HepG2 (cell line): Measurements from ENCODE around the gene KHK. TPM values are rescaled to one million over a fixed set of nuclear protein-coding genes. Genes with fewer than 3 reads are reported as not detected.

Source experiments
- ARID2 ChIP-seq: sonication (generic); formaldehyde crosslinking; IDR thresholded peaks from 2 replicates; pipeline ENCODE4 v1.8.1; 2022; ENCODE audit warnings: mild to moderate bottlenecking, missing genetic modification reagents, borderline replicate concordance
- ATF1 ChIP-seq: IDR thresholded peaks from 2 replicates; pipeline ENCODE4 v1.6.1; 2016; ENCODE audit warnings: mild to moderate bottlenecking, control low read depth
- HIVEP1 ChIP-seq: sonication (generic); formaldehyde crosslinking; IDR thresholded peaks from 2 replicates; pipeline ENCODE4 v1.4.0; 2020; ENCODE audit warnings: mild to moderate bottlenecking, missing genetic modification reagents
- HMG20B ChIP-seq: conservative IDR thresholded peaks from 2 replicates; pipeline ENCODE4 v1.6.1; 2016; ENCODE audit warnings: missing genetic modification reagents, missing compliant biosample characterization
- HNRNPK ChIP-seq: fragments of 200-400 bp; formaldehyde crosslinking; IDR thresholded peaks from 2 replicates; pipeline ENCODE4 v1.6.1; 2018; ENCODE audit warnings: low read length, low read depth, moderate library complexity, mild to moderate bottlenecking; ENCODE audit not compliant: poor library complexity, severe bottlenecking
- HOXA5 ChIP-seq: sonication (generic); formaldehyde crosslinking; IDR thresholded peaks from 2 replicates; pipeline ENCODE4 v1.4.0; 2020; ENCODE audit warnings: missing genetic modification reagents
- IRX3 ChIP-seq: sonication (generic); formaldehyde crosslinking; IDR thresholded peaks from 2 replicates; pipeline ENCODE4 v1.8.1; 2023; ENCODE audit warnings: mild to moderate bottlenecking, low read depth, missing genetic modification reagents, borderline replicate concordance
- NFE2L2 ChIP-seq: fragments of 150-350 bp; IDR thresholded peaks from 2 replicates; pipeline ENCODE4 v1.6.1; 2014; ENCODE audit warnings: low read length
- REST ChIP-seq, 2 experiments: IDR thresholded peaks; 2 replicates each; pipeline ENCODE4 v1.6.1; 2011 to 2012; ENCODE audit warnings: low read length in 2 of 2, borderline replicate concordance in 1 of 2, low read depth in 1 of 2, mild to moderate bottlenecking in 1 of 2, moderate library complexity in 1 of 2
- SMC3 ChIP-seq: IDR thresholded peaks from 2 replicates; pipeline ENCODE4 v1.6.1; 2011; ENCODE audit warnings: low read length, improper control_type of control experiment
- SOX6 ChIP-seq, 2 experiments: fragments of 450-650 bp in 1 of 2; sonication (generic) in 1 of 2; formaldehyde crosslinking in 1 of 2; IDR thresholded peaks; 2 replicates each; pipeline versions ENCODE4 v1.4.0 to v1.6.1; 2017 to 2020; ENCODE audit warnings: antibody characterized with exemption in 1 of 2, mild to moderate bottlenecking in 1 of 2, missing genetic modification reagents in 1 of 2
- TAF1 ChIP-seq: sonication (generic); formaldehyde crosslinking; IDR thresholded peaks from 2 replicates; pipeline ENCODE4 v1.4.0; 2020; ENCODE audit warnings: missing genetic modification reagents
- ZBTB49 ChIP-seq: sonication (generic); formaldehyde crosslinking; IDR thresholded peaks from 2 replicates; pipeline ENCODE4 v1.4.0; 2020; ENCODE audit warnings: missing genetic modification reagents, borderline replicate concordance
- ZC3H4 ChIP-seq: sonication (generic); formaldehyde crosslinking; IDR thresholded peaks from 2 replicates; pipeline ENCODE4 v1.4.0; 2020; ENCODE audit warnings: missing genetic modification reagents, borderline replicate concordance
- ZIK1 ChIP-seq: sonication (generic); formaldehyde crosslinking; IDR thresholded peaks from 2 replicates; pipeline ENCODE4 v1.5.0; 2020; ENCODE audit warnings: mild to moderate bottlenecking, low read depth, missing genetic modification reagents, borderline replicate concordance
- ZMYM3 ChIP-seq: sonication (generic); formaldehyde crosslinking; IDR thresholded peaks from 2 replicates; pipeline ENCODE4 v1.5.1; 2020; ENCODE audit warnings: mild to moderate bottlenecking, missing genetic modification reagents
- ZNF160 ChIP-seq: sonication (generic); formaldehyde crosslinking; IDR thresholded peaks from 2 replicates; pipeline ENCODE4 v1.8.0; 2022; ENCODE audit warnings: mild to moderate bottlenecking, inconsistent platforms, missing genetic modification reagents
- ZNF234 ChIP-seq: sonication (generic); formaldehyde crosslinking; conservative IDR thresholded peaks from 2 replicates; pipeline ENCODE4 v1.5.1; 2020; ENCODE audit warnings: mild to moderate bottlenecking, missing genetic modification reagents
- ZNF253 ChIP-seq: sonication (generic); formaldehyde crosslinking; IDR thresholded peaks from 2 replicates; pipeline ENCODE4 v1.8.0; 2022; ENCODE audit warnings: mild to moderate bottlenecking, missing genetic modification reagents, borderline replicate concordance
- ZNF33B ChIP-seq: sonication (generic); formaldehyde crosslinking; IDR thresholded peaks from 2 replicates; pipeline ENCODE4 v1.5.1; 2020; ENCODE audit warnings: mild to moderate bottlenecking, missing genetic modification reagents
- ZNF432 ChIP-seq: sonication (generic); formaldehyde crosslinking; IDR thresholded peaks from 2 replicates; pipeline ENCODE4 v1.5.0; 2020; ENCODE audit warnings: missing genetic modification reagents, mild to moderate bottlenecking, borderline replicate concordance
- ZNF670 ChIP-seq: sonication (generic); formaldehyde crosslinking; IDR thresholded peaks from 2 replicates; pipeline ENCODE4 v1.8.0; 2022; ENCODE audit warnings: mild to moderate bottlenecking, missing genetic modification reagents, borderline replicate concordance
- ZSCAN9 ChIP-seq: IDR thresholded peaks from 2 replicates; pipeline ENCODE4 v1.6.1; 2016; ENCODE audit warnings: borderline replicate concordance
- polyA plus RNA-seq, 8 experiments: library from polyadenylated mRNA; depleted of rRNA in 3 of 8; stranded (reverse) in 7 of 8; unstranded in 1 of 8; fragments of >200 nt; fragmentation: Illumina TruSeq in 4 of 8; extraction: Trizol in 4 of 8; gene quantifications; 2 replicates each; pipeline versions ENCODE4 v1.2.1 to v1.2.3, GENCODE V29; 2011 to 2016; ENCODE audit warnings: low read depth in 4 of 8, missing spikeins in 1 of 8, mixed read lengths in 1 of 8; ENCODE audit not compliant: insufficient read depth in 1 of 8
- total RNA-seq, 5 experiments: library from RNA; depleted of rRNA; stranded (reverse); fragments of >200 nt; fragmentation: Illumina TruSeq; extraction: Trizol; gene quantifications; 2 replicates each; pipeline ENCODE4 v1.2.3, GENCODE V29; 2016; ENCODE audit warnings: low read depth in 1 of 5

Gene KHK
- total and polyA plus RNA-seq, 2 of the 13 experiments (the other 11 are each of a cell fraction or from before 2014, with no cell fraction given) = 40.9 to 99.2 TPM

- no peak for TF ChIP-seq ZNF432 (CRISPR knock-in tag)
- TF ChIP-seq REST (IDR thresholded peaks at IDR 0.05; ENCODE audit: borderline replicate concordance in 1 of 2, low read depth in 1 of 2, low read length in 2 of 2) = no peak
- no peak for TF ChIP-seq ARID2 (CRISPR knock-in tag)
- peak; percentile 91; the same call in 1 of the 2 replicates for TF ChIP-seq ZNF33B (CRISPR knock-in tag)
- TF ChIP-seq ZC3H4 (CRISPR knock-in tag) = no peak
- TF ChIP-seq NFE2L2 = no peak
- peak; percentile 50 for TF ChIP-seq ZMYM3
- 0 out of 2 replicates have a peak, but pooled peaks have one; percentile 5 for TF ChIP-seq ZSCAN9 (CRISPR knock-in tag)
- no peak for TF ChIP-seq IRX3
- TF ChIP-seq ZNF160 (CRISPR knock-in tag) = no peak; the same call in 1 of the 2 replicates
- TF ChIP-seq ZNF253 = 0 out of 2 replicates have a peak, but pooled peaks have one; percentile 34
- TF ChIP-seq HMG20B (CRISPR knock-in tag) = no peak
- TF ChIP-seq HNRNPK = peak; percentile 73
- TF ChIP-seq HOXA5 = no peak; the same call in 1 of the 2 replicates
- TF ChIP-seq ZNF234 = 0 out of 2 replicates have a peak, but pooled peaks have one; percentile 22
- TF ChIP-seq ZIK1 = no peak
- no peak for TF ChIP-seq TAF1 (CRISPR knock-in tag)
- TF ChIP-seq HIVEP1 (CRISPR knock-in tag) = peak; percentile 75; the same call in 1 of the 2 replicates
- no peak for TF ChIP-seq SMC3
- TF ChIP-seq SOX6 (IDR thresholded peaks at IDR 0.05) = no peak
- TF ChIP-seq SOX6 (CRISPR knock-in tag; IDR thresholded peaks at IDR 0.05) = no peak
- no peak for TF ChIP-seq ZNF670 (CRISPR knock-in tag)
- no peak for TF ChIP-seq ATF1 (CRISPR knock-in tag)
- TF ChIP-seq ZBTB49 = no peak
Observed at GRCh38 chr2:27049422-27050280, 36.9 kb upstream of the KHK start (continued).
